ENCODE data around the gene SLC16A12.

SLC16A12 gene

DNA sequence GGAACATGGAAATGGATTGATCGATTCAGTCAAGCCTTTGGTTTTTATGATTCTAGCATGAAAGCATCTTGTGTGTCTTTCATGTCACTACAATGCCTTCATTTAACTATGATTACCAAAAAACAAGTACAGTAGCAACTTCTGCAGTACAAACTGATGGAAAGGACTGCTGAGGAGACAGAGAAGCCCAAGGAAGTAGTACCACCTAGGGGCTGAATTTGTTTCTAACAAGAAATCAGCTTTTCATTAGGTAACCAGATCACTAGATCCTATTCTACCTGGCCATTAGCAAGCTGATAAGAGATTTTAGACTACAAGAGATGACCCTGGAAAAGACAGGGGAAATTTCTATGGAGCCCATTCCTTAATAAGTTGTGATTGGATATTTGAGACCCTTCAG lies 146.1 kb downstream of the SLC16A12 start:
- DNase-seq (ENCODE audit: low spot score), result peak; percentile 79

DNA sequence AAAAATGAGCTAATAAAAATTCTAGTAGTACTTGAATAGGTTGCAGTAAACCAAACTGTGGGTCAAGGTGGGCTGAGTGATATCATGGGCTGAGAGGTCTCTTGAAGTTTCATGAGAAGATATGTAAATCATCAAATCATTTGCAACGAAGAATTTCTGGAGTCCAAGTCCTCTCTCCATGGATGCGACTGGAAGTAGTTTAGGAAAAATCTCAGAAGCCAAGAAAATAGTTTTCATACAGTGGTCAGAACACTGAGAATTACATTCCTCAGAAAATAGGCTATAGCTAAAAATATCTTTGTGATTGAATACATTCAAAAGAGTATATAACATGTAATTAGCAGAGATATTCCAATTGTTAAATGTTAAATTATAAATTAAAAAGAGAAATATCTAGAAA lies 146.6 kb downstream of the SLC16A12 start:
- DNase-seq (ENCODE audit: low spot score), result no peak

DNA sequence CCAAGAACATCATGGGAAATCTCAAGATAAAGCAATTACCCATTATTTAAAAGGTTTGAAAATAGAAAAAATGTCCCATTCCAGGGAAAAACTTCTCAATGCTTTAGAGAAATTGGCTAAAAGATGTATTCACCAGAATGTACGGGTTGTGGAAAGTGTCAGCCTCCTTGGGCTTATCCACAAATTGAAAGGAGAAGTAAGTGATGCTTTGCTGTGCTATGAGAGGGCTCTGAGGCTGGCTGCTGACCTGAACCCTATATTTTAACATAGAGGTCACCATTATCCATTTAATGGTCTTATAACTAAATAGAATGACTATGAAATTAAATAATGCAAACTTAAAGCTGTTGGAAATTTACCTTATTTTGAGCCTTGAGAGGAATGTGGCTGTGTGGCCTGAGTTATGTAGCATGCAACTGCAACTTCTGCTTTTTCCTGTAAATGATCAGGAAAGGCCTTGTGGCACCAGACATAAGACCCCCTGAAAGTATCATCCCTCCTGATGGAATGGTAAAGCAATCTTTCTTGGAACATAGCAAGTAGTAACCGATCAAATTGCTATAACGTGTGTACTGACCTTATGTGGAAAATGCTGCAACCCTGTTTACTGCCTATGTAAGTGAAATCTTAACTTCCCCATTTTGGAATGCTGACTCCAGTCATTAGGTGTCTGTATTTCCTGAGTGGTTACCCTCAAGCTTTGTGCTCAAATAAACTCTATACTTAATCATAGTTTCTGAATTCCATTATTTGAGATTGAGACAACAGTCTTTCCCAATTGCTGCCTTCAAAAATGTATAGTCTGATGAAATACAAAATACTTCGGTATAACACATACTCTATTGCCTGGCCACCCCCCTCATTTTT lies 150.7 kb downstream of the SLC16A12 start:
- DNase-seq (ENCODE audit: low spot score), result peak; percentile 31

DNA sequence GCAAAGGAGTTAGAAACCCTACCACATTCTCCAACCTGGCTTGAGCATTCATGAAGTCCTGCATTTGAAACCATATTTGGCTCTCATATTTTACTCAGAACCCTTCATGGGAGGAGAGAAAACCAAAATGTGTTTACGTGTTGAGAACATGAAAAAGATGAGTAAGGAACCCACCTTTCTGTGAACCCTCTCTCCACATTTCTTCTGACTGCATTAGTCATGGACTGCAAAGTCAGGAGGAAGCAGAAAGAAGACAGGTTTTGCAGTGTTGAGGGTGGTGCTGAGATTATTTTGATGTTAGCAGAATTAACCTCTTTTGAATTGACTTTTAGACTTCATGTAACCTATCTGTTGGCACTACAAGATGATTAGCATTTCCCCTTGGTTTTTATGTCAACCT lies 152.6 kb downstream of the SLC16A12 start:
- DNase-seq (ENCODE audit: low spot score), result no peak

Data from Ammon's horn (tissue), 1 donor.